Activated naive CD4-positive, alpha-beta T cell treated with anti-CD3 and anti-CD28 coated beads for 36 hours (primary cell): Measurements from ENCODE around the gene MAP4K5. TPM values are rescaled to one million over a fixed set of nuclear protein-coding genes. Genes with fewer than 3 reads are reported as not detected.

Source experiments
- CTCF ChIA-PET: fragments of 350-600 bp; sonication (Branson Sonifier 250); formaldehyde crosslinking; loops from one replicate; lab custom pipeline; 2021; ENCODE audit warnings: antibody characterized with exemption; lab: Charles Lee
- DNase-seq: peaks from one replicate; pipeline ENCODE4 v3.0.0-alpha.2; 2020
- H3K27ac Mint-ChIP-seq: one replicate; pipeline ENCODE4 v1.8.0; 2021; ENCODE audit warnings: mild to moderate bottlenecking, mixed read lengths
- H3K27me3 Mint-ChIP-seq: one replicate; pipeline ENCODE4 v1.8.0; 2021; ENCODE audit warnings: low read depth, mixed read lengths
- H3K36me3 Mint-ChIP-seq: one replicate; pipeline ENCODE4 v1.8.0; 2021; ENCODE audit warnings: low read depth, mixed read lengths
- H3K4me1 Mint-ChIP-seq: one replicate; pipeline ENCODE4 v1.8.0; 2021; ENCODE audit warnings: low read depth, mixed read lengths
- H3K4me3 Mint-ChIP-seq: one replicate; pipeline ENCODE4 v1.8.0; 2021; ENCODE audit warnings: mild to moderate bottlenecking, moderate library complexity, mixed read lengths
- H3K9me3 Mint-ChIP-seq: one replicate; pipeline ENCODE4 v1.8.0; 2021; ENCODE audit warnings: mixed read lengths
- intact Hi-C: fragments of 100-400 bp; cut with micrococcal nuclease; formaldehyde crosslinking; loops from one replicate; pipeline ENCODE4 v1.15.1; 2023
- total RNA-seq, 2 experiments: library from RNA; stranded (reverse); gene quantifications; one replicate each; pipeline ENCODE4 v1.2.3, GENCODE V29; 2021

Gene MAP4K5
- total RNA-seq, 2 experiments from 2014 or later = 10.2 to 11.2 TPM

- Mint-ChIP-seq H3K4me1 (no peaks in the 10 kb centered on the region), H3K36me3 (peaks cover 63% of the 10 kb centered on the region), H3K27ac (no peak overlapping the region), H3K9me3 (peaks cover 18% of the 10 kb centered on the region), H3K27me3 (no peaks in the 10 kb centered on the region), H3K4me3 (no peak overlapping the region)
- CTCF ChIA-PET = no interaction called here
- intact Hi-C loops = no loop called here
- no peak for DNase-seq
These were observed 60.4 kb downstream of the MAP4K5 start for GRCh38 chr14:50471838-50472465.

GRCh38 chr14:50469982-50470381 lies 62.4 kb downstream of the MAP4K5 start:
- intact Hi-C loops = no loop called here
- no peak overlapping the region for H3K27ac Mint-ChIP-seq

DNA sequence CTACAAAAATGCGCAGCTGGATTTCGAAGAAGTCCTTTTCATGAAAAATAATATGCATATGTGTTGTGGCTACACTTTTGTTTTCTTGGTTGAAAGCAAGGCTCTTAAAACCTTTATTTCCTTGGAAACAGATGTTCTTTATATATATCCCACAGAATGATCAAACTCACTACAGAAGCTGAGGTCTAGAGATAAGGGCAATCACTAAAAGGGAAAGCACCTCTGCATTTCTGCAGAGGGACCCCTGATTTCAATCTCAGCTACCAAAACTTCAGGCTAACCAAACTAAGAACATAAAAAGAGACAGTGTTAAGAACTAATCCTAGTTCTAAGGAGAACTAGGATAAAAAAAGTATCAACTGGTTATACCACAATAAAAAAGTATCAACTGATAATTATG lies 70.3 kb downstream of the MAP4K5 start:
- CTCF ChIA-PET = no interaction called here
- H3K9me3 Mint-ChIP-seq = no peaks in the 10 kb centered on the region
- intact Hi-C loops = no loop called here
- H3K4me3 Mint-ChIP-seq = no peak overlapping the region
- no peak overlapping the region for H3K27ac Mint-ChIP-seq
- H3K4me1 Mint-ChIP-seq = no peaks in the 10 kb centered on the region
- peaks cover 7% of the 10 kb centered on the region for H3K36me3 Mint-ChIP-seq
- no peaks in the 10 kb centered on the region for H3K27me3 Mint-ChIP-seq
- DNase-seq = no peak

More at GRCh38 chr14:50469982-50470381, 62.4 kb downstream of the MAP4K5 start:
- Mint-ChIP-seq H3K4me1 (no peaks in the 10 kb centered on the region), H3K9me3 (peaks cover 18% of the 10 kb centered on the region), H3K27me3 (no peaks in the 10 kb centered on the region), H3K36me3 (peaks cover 58% of the 10 kb centered on the region), H3K4me3 (no peak overlapping the region)
- DNase-seq = no peak
- CTCF ChIA-PET = no interaction called here

DNA sequence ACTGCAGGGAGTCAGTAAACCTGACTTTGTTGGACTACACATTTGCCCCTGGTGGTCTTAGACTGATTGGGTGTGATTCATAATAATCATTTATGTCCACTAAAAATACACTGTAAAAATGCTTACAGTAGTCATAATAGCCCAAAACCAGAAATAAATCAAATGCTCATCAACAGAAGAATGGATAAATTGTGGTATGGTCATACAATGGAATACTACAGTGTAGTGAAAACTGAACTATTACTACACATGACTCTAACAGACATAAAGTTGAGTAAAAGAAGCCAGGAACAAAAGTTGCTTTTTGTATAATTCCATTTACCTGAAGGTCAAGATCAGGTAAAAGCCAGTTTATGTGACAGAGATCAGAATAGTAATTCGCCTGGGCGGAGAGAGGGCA lies 78.5 kb downstream of the MAP4K5 start:
- intact Hi-C loops = loop anchor here (1.0 to 2.0 kb wide), 4 partner anchors 57 to 133 kb away; partner anchors contain the start of gene CDKL1
- Mint-ChIP-seq H3K27ac (no peak overlapping the region), H3K36me3 (peaks cover 37% of the 10 kb centered on the region), H3K27me3 (no peaks in the 10 kb centered on the region), H3K4me3 (no peak overlapping the region), H3K4me1 (peaks cover 12% of the 10 kb centered on the region), H3K9me3 (no peaks in the 10 kb centered on the region)
- no peak for DNase-seq
- CTCF ChIA-PET = no interaction called here

DNA sequence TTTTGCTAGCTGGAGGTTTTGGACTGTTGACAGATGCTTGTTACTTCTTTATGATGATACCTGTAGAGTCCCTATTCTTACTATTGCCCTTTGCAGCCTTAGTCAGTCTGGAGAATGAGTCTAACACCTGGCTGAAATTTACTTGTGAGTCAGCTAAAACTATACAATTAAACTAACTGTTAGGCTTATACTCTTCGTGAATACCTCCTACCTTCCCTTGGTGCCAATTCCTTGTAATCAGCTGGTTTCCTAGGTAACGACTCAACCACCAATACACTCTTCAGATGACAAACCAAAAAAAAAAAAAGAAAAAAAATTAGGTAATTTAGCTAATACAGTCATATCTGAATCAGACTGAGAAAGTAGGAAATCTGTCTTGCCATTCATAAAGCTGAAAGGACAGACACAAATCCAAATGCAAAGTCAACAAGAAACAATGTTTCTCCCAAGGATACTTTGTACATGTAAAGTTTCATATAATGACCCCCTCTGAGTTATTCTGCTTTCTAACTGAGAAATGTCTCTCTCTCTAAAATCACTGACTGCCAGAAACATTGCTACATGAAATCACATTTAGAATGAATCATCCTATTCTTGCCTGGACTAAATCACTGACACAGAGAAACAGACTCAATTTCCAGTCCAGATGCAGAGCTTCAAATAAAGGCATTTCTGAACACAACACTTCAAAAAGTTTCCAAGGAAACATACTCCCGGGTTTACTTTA lies 79.2 kb downstream of the MAP4K5 start:
- intact Hi-C loops = loop anchor here (1.0 to 2.0 kb wide), 4 partner anchors 56 to 132 kb away; partner anchors contain the start of gene CDKL1
- Mint-ChIP-seq H3K4me3 (no peak overlapping the region), H3K27ac (no peak overlapping the region), H3K9me3 (no peaks in the 10 kb centered on the region), H3K4me1 (peaks cover 12% of the 10 kb centered on the region), H3K36me3 (peaks cover 39% of the 10 kb centered on the region), H3K27me3 (no peaks in the 10 kb centered on the region)
- CTCF ChIA-PET = interaction anchor here (0.5 to 0.6 kb wide), 2 partner anchors 21 to 147 kb away, joined by 4 to 6 read pairs; no protein-coding TSS in a partner anchor
- DNase-seq = no peak

- peaks cover 12% of the 10 kb centered on the region for H3K4me1 Mint-ChIP-seq
- H3K36me3 Mint-ChIP-seq = peaks cover 41% of the 10 kb centered on the region
- no peak for DNase-seq
- no peak overlapping the region for H3K4me3 Mint-ChIP-seq
- H3K27ac Mint-ChIP-seq = no peak overlapping the region
- CTCF ChIA-PET = interaction anchor here (0.5 kb wide), 1 partner anchor 148 kb away, joined by 6 read pairs; no protein-coding TSS in a partner anchor
- intact Hi-C loops = loop anchor here (2.0 kb wide), 2 partner anchors 55 to 107 kb away; partner anchors contain the start of gene CDKL1
- H3K9me3 Mint-ChIP-seq = no peaks in the 10 kb centered on the region
- H3K27me3 Mint-ChIP-seq = no peaks in the 10 kb centered on the region
These were observed 80.1 kb downstream of the MAP4K5 start for GRCh38 chr14:50452296-50452695.

DNA sequence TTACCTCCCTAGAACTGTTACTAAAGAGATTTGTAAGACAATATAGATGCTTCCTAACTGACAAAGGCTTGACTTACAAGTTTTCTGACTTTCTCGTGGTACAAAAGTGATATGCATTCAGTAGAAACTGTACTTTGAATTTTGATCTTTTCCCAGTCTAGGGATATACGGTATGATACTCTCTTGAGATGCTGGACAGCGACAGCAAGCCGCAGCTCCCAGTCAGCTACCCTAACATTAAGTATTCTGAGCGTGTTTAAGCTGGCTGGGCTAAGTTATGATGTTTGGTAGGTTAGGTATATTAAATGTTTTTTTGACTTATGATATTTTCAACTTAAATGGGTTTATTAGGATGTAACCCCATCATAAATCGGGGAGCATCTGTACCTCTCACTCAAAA lies 80.5 kb downstream of the MAP4K5 start:
- intact Hi-C loops = loop anchor here (2.0 kb wide), 2 partner anchors 55 to 107 kb away; partner anchors contain the start of gene CDKL1
- no peak for DNase-seq
- Mint-ChIP-seq H3K4me1 (peaks cover 12% of the 10 kb centered on the region), H3K9me3 (no peaks in the 10 kb centered on the region), H3K27ac (no peak overlapping the region), H3K27me3 (no peaks in the 10 kb centered on the region), H3K36me3 (peaks cover 41% of the 10 kb centered on the region), H3K4me3 (no peak overlapping the region)
- CTCF ChIA-PET = no interaction called here

GRCh38 chr14:50447461-50447860 lies 84.9 kb downstream of the MAP4K5 start:
- Mint-ChIP-seq H3K27me3 (no peaks in the 10 kb centered on the region), H3K4me3 (no peak overlapping the region), H3K27ac (no peak overlapping the region), H3K36me3 (peaks cover 26% of the 10 kb centered on the region), H3K9me3 (no peaks in the 10 kb centered on the region), H3K4me1 (no peaks in the 10 kb centered on the region)
- intact Hi-C loops = no loop called here
- no peak for DNase-seq
- CTCF ChIA-PET = no interaction called here

DNA sequence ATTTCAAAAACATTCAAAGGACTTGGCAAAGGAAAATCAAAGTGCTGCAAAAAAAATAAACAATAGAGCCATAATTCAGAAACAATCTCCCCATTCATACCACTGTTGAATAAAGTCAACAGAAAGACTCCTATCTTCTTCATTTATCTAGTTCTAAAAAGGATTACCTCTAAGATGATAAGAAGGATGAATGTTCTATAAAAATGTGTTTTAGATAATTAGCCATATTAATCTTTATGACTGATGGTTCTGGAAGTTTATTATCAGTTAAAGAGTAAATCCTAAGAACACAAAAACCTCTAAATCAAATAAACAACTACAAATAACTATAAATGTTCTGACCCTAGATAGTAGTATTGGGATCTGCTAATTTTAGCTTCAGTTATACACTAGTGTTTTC lies 97.8 kb downstream of the MAP4K5 start:
- no peak for DNase-seq
- H3K27ac Mint-ChIP-seq = no peak overlapping the region
- peaks cover 5% of the 10 kb centered on the region for H3K9me3 Mint-ChIP-seq
- intact Hi-C loops = no loop called here
- CTCF ChIA-PET = interaction anchor here (0.6 kb wide), 1 partner anchor 685 kb away, joined by 3 read pairs; no protein-coding TSS in a partner anchor
- H3K4me1 Mint-ChIP-seq = no peaks in the 10 kb centered on the region
- H3K36me3 Mint-ChIP-seq = peaks cover 22% of the 10 kb centered on the region
- no peaks in the 10 kb centered on the region for H3K27me3 Mint-ChIP-seq
- H3K4me3 Mint-ChIP-seq = no peak overlapping the region

GRCh38 chr14:50432131-50432530 lies 100.2 kb downstream of the MAP4K5 start:
- H3K4me1 Mint-ChIP-seq = no peaks in the 10 kb centered on the region
- CTCF ChIA-PET = no interaction called here
- H3K27me3 Mint-ChIP-seq = no peaks in the 10 kb centered on the region
- H3K9me3 Mint-ChIP-seq = peaks cover 2% of the 10 kb centered on the region
- H3K36me3 Mint-ChIP-seq = peaks cover 10% of the 10 kb centered on the region
- no peak overlapping the region for H3K4me3 Mint-ChIP-seq
- intact Hi-C loops = no loop called here
- DNase-seq = no peak
- H3K27ac Mint-ChIP-seq = no peak overlapping the region

DNA sequence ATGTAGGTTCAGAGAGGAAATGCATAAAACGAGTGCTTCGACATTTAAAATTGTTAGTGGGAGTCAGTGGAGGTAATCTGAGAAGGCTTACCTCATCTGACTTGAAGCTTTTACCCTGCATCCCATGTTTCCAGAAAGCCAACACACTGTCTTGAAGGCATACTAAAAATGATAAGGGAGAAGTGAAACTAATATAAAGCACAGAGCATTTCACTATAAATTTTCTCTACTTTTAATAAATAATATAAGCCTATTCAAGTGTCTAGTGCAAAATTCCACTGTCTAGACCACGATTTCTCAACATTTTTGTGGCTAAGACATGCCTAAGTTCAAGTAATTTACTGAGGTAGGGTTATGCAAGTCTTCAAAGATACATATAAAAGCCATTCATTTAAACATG lies 106.6 kb downstream of the MAP4K5 start:
- H3K27ac Mint-ChIP-seq = no peak overlapping the region
- no peak overlapping the region for H3K4me3 Mint-ChIP-seq
- H3K4me1 Mint-ChIP-seq = no peaks in the 10 kb centered on the region
- peaks cover 8% of the 10 kb centered on the region for H3K36me3 Mint-ChIP-seq
- H3K27me3 Mint-ChIP-seq = no peaks in the 10 kb centered on the region
- CTCF ChIA-PET = no interaction called here
- intact Hi-C loops = no loop called here
- H3K9me3 Mint-ChIP-seq = no peaks in the 10 kb centered on the region
- no peak for DNase-seq

DNA sequence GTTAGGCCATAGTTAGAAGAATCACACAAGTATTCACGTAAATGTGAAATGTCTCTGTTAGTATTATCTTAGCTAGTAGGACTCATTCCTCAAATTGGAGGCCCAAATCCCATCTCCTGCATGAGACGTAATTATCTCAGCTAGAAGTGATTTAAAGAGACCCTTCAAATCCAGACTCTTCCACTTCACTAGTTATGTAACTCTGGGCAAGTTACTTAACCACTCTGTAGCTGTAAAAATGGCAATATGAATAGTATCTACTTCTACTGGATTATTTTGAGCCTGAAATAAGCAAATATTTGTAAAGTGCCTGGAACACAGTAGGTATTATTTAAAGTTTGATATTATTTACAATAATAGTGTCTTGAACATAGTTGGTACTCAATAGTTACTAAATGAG lies 107.3 kb downstream of the MAP4K5 start:
- Mint-ChIP-seq H3K9me3 (no peaks in the 10 kb centered on the region), H3K36me3 (peaks cover 12% of the 10 kb centered on the region), H3K4me1 (no peaks in the 10 kb centered on the region), H3K27me3 (no peaks in the 10 kb centered on the region), H3K4me3 (no peak overlapping the region), H3K27ac (no peak overlapping the region)
- CTCF ChIA-PET = no interaction called here
- DNase-seq = no peak
- intact Hi-C loops = no loop called here
